Ureter (tissue), 1 donor: ENCODE results near the gene TMEM69. TPM values are rescaled to one million over a fixed set of nuclear protein-coding genes. Genes with fewer than 3 reads are reported as not detected.
"Not testable (repeated sequence)": the region's sequence is repeated elsewhere in the genome, so short reads cannot be mapped to it uniquely, and the experiment has no call there.

Source experiments
- DNase-seq: peaks from one replicate; pipeline ENCODE4 v3.0.0-alpha.2; 2020; ENCODE audit warnings: low spot score
- total RNA-seq: library from RNA; stranded (reverse); gene quantifications from one replicate; pipeline ENCODE4 v1.2.4, GENCODE V29; 2023
- donor health status: DM: yes; HTN: yes; CAD: no.

TMEM69 gene
- total RNA-seq, 1 donor from 2014 or later: 31.2 TPM

- DNase-seq: not testable (repeated sequence)
Observed at GRCh38 chr1:45739641-45740156, 51.7 kb downstream of the TMEM69 start.

Other genes starting within 250 kb of the TMEM69 start
- gene TESK2, start 197.0 kb upstream of the TMEM69 start, total RNA-seq: 12.3 TPM
- gene CCDC163, start 188.1 kb upstream of the TMEM69 start, total RNA-seq: 3.2 TPM
- 9.7 TPM for gene MMACHC, start 187.9 kb upstream of the TMEM69 start, total RNA-seq
- 351 TPM for gene PRDX1, start 166.3 kb upstream of the TMEM69 start, total RNA-seq
- 120 TPM for gene AKR1A1, start 137.4 kb upstream of the TMEM69 start, total RNA-seq
- gene NASP, start 104.1 kb upstream of the TMEM69 start, total RNA-seq: 82.1 TPM
- gene CCDC17, start 64.1 kb upstream of the TMEM69 start, total RNA-seq: 2.4 TPM
- 134 TPM for gene GPBP1L1, start 1.6 kb upstream of the TMEM69 start, total RNA-seq
- gene IPP, start 62.5 kb downstream of the TMEM69 start, total RNA-seq: 19.6 TPM
- gene MAST2, start 115.4 kb downstream of the TMEM69 start, total RNA-seq: 27.1 TPM